H1 (cell line): Measurements from ENCODE around the gene NLGN4Y. TPM values are rescaled to one million over a fixed set of nuclear protein-coding genes. Genes with fewer than 3 reads are reported as not detected.

Experiments
- CTCF ChIA-PET: fragments of 300-600 bp; sonication (Branson Sonifier 250); formaldehyde crosslinking; loops from one replicate; lab custom pipeline; 2021; ENCODE audit not compliant: partially characterized antibody; lab: Charles Lee
- POLR2A ChIA-PET: fragments of 300-600 bp; sonication (Branson Sonifier 250); formaldehyde crosslinking; loops from one replicate; lab custom pipeline; 2021; ENCODE audit warnings: inconsistent platforms; ENCODE audit not compliant: partially characterized antibody; lab: Charles Lee
- DNase-seq, 2 experiments: peaks; one replicate each; pipeline versions ENCODE4 v3.0.0 to v3.0.0-alpha.2; 2010 to 2022; ENCODE audit warnings: low spot score in 2 of 2, low read depth in 1 of 2, mixed read lengths in 1 of 2
- FAIRE-seq: peaks from 2 replicates; lab custom pipeline; 2011; peaks lifted over from hg19 to GRCh38; lab: Jason Lieb, UNC
- H2AFZ ChIP-seq: 2 replicates; pipeline ENCODE4 v1.8.1; 2012; ENCODE audit warnings: low read length, inconsistent platforms
- H2AK5ac ChIP-seq: 2 replicates; pipeline ENCODE4 v1.6.1; 2013; ENCODE audit warnings: low read depth, low read length
- H2BK120ac ChIP-seq: replicated peaks from 2 replicates; pipeline ENCODE3; 2013; ENCODE audit warnings: low read depth, low read length, inconsistent platforms
- H2BK12ac ChIP-seq: 2 replicates; pipeline ENCODE4 v1.6.1; 2013; ENCODE audit warnings: low read depth, low read length
- H2BK15ac ChIP-seq: 2 replicates; pipeline ENCODE4 v1.6.1; 2013; ENCODE audit warnings: low read length
- H2BK20ac ChIP-seq: 2 replicates; pipeline ENCODE4 v1.6.1; 2013; ENCODE audit warnings: low read length
- H2BK5ac ChIP-seq: 2 replicates; pipeline ENCODE4 v1.6.1; 2013; ENCODE audit warnings: low read depth, low read length
- H3K14ac ChIP-seq: 2 replicates; pipeline ENCODE4 v1.6.1; 2013; ENCODE audit warnings: inconsistent platforms; ENCODE audit not compliant: insufficient read length
- H3K18ac ChIP-seq: 2 replicates; pipeline ENCODE4 v1.6.1; 2013; ENCODE audit warnings: low read length; ENCODE audit errors: extremely low read depth
- H3K23ac ChIP-seq: 2 replicates; pipeline ENCODE4 v1.6.1; 2013; ENCODE audit warnings: inconsistent platforms; ENCODE audit not compliant: insufficient read length
- H3K23me2 ChIP-seq: 2 replicates; pipeline ENCODE4 v1.6.1; 2013; ENCODE audit warnings: low read depth, low read length
- H3K27ac ChIP-seq: 2 replicates; pipeline ENCODE4 v1.6.1; 2011; ENCODE audit warnings: low read depth, low read length, inconsistent platforms
- H3K27me3 ChIP-seq, 4 experiments: replicated peaks in 1 of 4; 1 replicate in 1 of 4; 2 replicates in 3 of 4; pipeline versions ENCODE4 v1.6.1 to v1.8.1; 2011 to 2013; ENCODE audit warnings: low read length in 3 of 4, mild to moderate bottlenecking in 3 of 4, inconsistent platforms in 2 of 4, mixed read lengths in 2 of 4, moderate library complexity in 1 of 4; ENCODE audit not compliant: control insufficient read depth in 3 of 4, insufficient read depth in 3 of 4; ENCODE audit errors: extremely low read depth in 1 of 4
- H3K36me3 ChIP-seq, 4 experiments: 2 replicates each; pipeline versions ENCODE4 v1.6.1 to v1.8.1; 2011 to 2013; ENCODE audit warnings: mild to moderate bottlenecking in 4 of 4, low read length in 3 of 4, moderate library complexity in 2 of 4, control low read depth in 1 of 4, inconsistent platforms in 1 of 4; ENCODE audit not compliant: insufficient read depth in 4 of 4, control insufficient read depth in 2 of 4
- H3K4ac ChIP-seq: replicated peaks from 2 replicates; pipeline ENCODE3; 2013; ENCODE audit warnings: low read length, low read depth, mixed read lengths, inconsistent platforms; ENCODE audit not compliant: insufficient read length
- H3K4me1 ChIP-seq, 4 experiments: replicated peaks in 1 of 4; 1 replicate in 1 of 4; 2 replicates in 3 of 4; pipeline versions ENCODE4 v1.6.1 to v1.8.1; 2011 to 2013; ENCODE audit warnings: low read length in 3 of 4, inconsistent platforms in 2 of 4, mixed read lengths in 1 of 4; ENCODE audit not compliant: insufficient read depth in 4 of 4, control insufficient read depth in 3 of 4
- H3K4me2 ChIP-seq, 2 experiments: 2 replicates each; pipeline versions ENCODE4 v1.6.1 to v1.8.1; 2011 to 2013; ENCODE audit warnings: low read depth in 2 of 2, low read length in 2 of 2, control low read depth in 1 of 2, inconsistent platforms in 1 of 2, mild to moderate bottlenecking in 1 of 2; ENCODE audit not compliant: insufficient read depth in 1 of 2
- H3K4me3 ChIP-seq, 4 experiments: fragments of 200-600, 300-600 bp in 1 of 4; sonication (generic), shearing (Covaris generic), sonication (Bioruptor Twin) in 1 of 4; 2 replicates each; pipeline versions ENCODE4 v1.5.1 to v1.8.1; 2011 to 2016; ENCODE audit warnings: low read length in 4 of 4, low read depth in 3 of 4, control low read depth in 2 of 4, inconsistent platforms in 2 of 4, mild to moderate bottlenecking in 2 of 4, mixed read lengths in 1 of 4, moderate library complexity in 1 of 4; ENCODE audit not compliant: insufficient read depth in 2 of 4; ENCODE audit errors: extremely low read depth in 1 of 4
- H3K56ac ChIP-seq: replicated peaks from 2 replicates; pipeline ENCODE3; 2013; ENCODE audit warnings: low read depth, mild to moderate bottlenecking, mixed read lengths, low read length, inconsistent platforms; ENCODE audit not compliant: insufficient read length
- H3K79me1 ChIP-seq: 2 replicates; pipeline ENCODE4 v1.6.1; 2013; ENCODE audit warnings: low read depth, low read length, control low read depth
- H3K79me2 ChIP-seq, 2 experiments: 2 replicates each; pipeline versions ENCODE4 v1.6.1 to v1.8.1; 2012 to 2013; ENCODE audit warnings: low read length in 2 of 2, mild to moderate bottlenecking in 2 of 2, inconsistent platforms in 1 of 2; ENCODE audit not compliant: insufficient read depth in 2 of 2, control insufficient read depth in 1 of 2
- H3K9ac ChIP-seq, 4 experiments: replicated peaks in 1 of 4; 1 replicate in 1 of 4; 2 replicates in 3 of 4; pipeline versions ENCODE4 v1.6.1 to v1.8.1; 2011 to 2013; ENCODE audit warnings: low read depth in 3 of 4, low read length in 3 of 4, control low read depth in 2 of 4, mild to moderate bottlenecking in 2 of 4, moderate library complexity in 2 of 4, inconsistent platforms in 1 of 4; ENCODE audit errors: extremely low read depth in 1 of 4
- H3K9me3 ChIP-seq, 2 experiments: 2 replicates each; pipeline versions ENCODE4 v1.6.1 to v1.8.1; 2012 to 2013; ENCODE audit warnings: mild to moderate bottlenecking in 2 of 2, moderate library complexity in 2 of 2, control low read depth in 1 of 2, inconsistent platforms in 1 of 2, low read depth in 1 of 2, low read length in 1 of 2, mixed read lengths in 1 of 2; ENCODE audit not compliant: insufficient read depth in 2 of 2
- H4K20me1 ChIP-seq, 2 experiments: replicated peaks in 1 of 2; 2 replicates each; pipeline versions ENCODE3 to v1.8.1; 2011 to 2013; ENCODE audit warnings: inconsistent platforms in 2 of 2, low read length in 2 of 2, mild to moderate bottlenecking in 1 of 2; ENCODE audit not compliant: insufficient read depth in 2 of 2, control insufficient read depth in 1 of 2
- H4K5ac ChIP-seq: 2 replicates; pipeline ENCODE4 v1.6.1; 2013; ENCODE audit warnings: low read length, low read depth, mixed read lengths, inconsistent platforms; ENCODE audit not compliant: insufficient read length
- H4K8ac ChIP-seq: 2 replicates; pipeline ENCODE4 v1.8.0; 2013; ENCODE audit warnings: mild to moderate bottlenecking, moderate library complexity, low read length, inconsistent platforms; ENCODE audit not compliant: insufficient read depth; ENCODE audit errors: extremely low read depth
- H4K91ac ChIP-seq: replicated peaks from 2 replicates; pipeline ENCODE3; 2013; ENCODE audit warnings: low read length, mixed read lengths, inconsistent platforms; ENCODE audit not compliant: insufficient read length
- CREB1 ChIP-seq: IDR thresholded peaks from 2 replicates; pipeline ENCODE4 v1.6.1; 2012; ENCODE audit warnings: inconsistent platforms
- MAX ChIP-seq: IDR thresholded peaks from 2 replicates; pipeline ENCODE4 v1.6.1; 2012; ENCODE audit warnings: inconsistent platforms
- WGBS, 2 experiments: shearing (Covaris generic) in 1 of 2; methylation state at CpG; one replicate each; pipeline versions ENCODE4 v1.1.6 to v1.1.7; 2013 to 2015; ENCODE audit warnings: low lambda C conversion rate in 2 of 2, mixed read lengths in 2 of 2, inconsistent platforms in 1 of 2, low coverage in 1 of 2, missing lambda C conversion rate in 1 of 2; ENCODE audit not compliant: insufficient replicate concordance in 2 of 2, insufficient coverage in 1 of 2, insufficient read length in 1 of 2; ENCODE audit errors: extremely low coverage in 1 of 2, missing lambda C conversion rate in 1 of 2; 5-methylcytosine and 5-hydroxymethylcytosine counted together
- polyA plus RNA-seq, 7 experiments: library from polyadenylated mRNA; depleted of rRNA in 3 of 7; stranded (reverse) in 5 of 7; unstranded in 2 of 7; fragments of >200 nt in 5 of 7; fragments of 200-250 nt in 2 of 7; gene quantifications; 1 replicate in 5 of 7; 2 replicates in 1 of 7; 4 replicates in 1 of 7; pipeline versions ENCODE4 v1.2.1 to v1.2.3, GENCODE V29; 2011 to 2013; ENCODE audit warnings: missing spikeins in 2 of 7, mixed read lengths in 2 of 7
- total RNA-seq: library from RNA; stranded (reverse); fragmentation: NEBNext Ultra II Directional; extraction: Animal tissue kit (Norgen Biotek cat#: 25700); gene quantifications from 2 replicates; pipeline ENCODE4 v1.2.1, GENCODE V29; 2021

NLGN4Y gene
- total and polyA plus RNA-seq, 2 of the 8 experiments (the other 6 are each of a cell fraction or from before 2014, with no cell fraction given), result 35.7 to 51.3 TPM

GRCh38 chrY:14581294-14581693 is 57.0 kb downstream of the NLGN4Y start:
- Histone ChIP-seq H4K5ac (no peak overlapping the region), H2BK5ac (no peak overlapping the region), H2AFZ (no peak overlapping the region), H3K23ac (no peak overlapping the region), H3K23me2 (no peaks in the 10 kb centered on the region), H3K27me3 (no peaks in the 10 kb centered on the region), H3K79me2 (peaks cover 0 to 93% of the 10 kb centered on the region in 2 experiments; a peak in 2 of 4 replicates), H3K14ac (no peak overlapping the region), H2BK20ac (no peak overlapping the region), H3K56ac (no peak overlapping the region), H2BK12ac (no peak overlapping the region), H3K9me3 (no peaks in the 10 kb centered on the region), H2BK15ac (no peak overlapping the region), H4K91ac (no peak overlapping the region), H3K4me1 (peaks cover 0 to 3% (median 0%) of the 10 kb centered on the region in 4 experiments; a peak in 1 of 7 replicates), H3K27ac (no peak overlapping the region), H3K79me1 (no peaks in the 10 kb centered on the region; the same call in 1 of the 2 replicates), H4K8ac (no peak overlapping the region), H3K4me3 (no peak overlapping the region), H2AK5ac (no peak overlapping the region), H3K18ac (no peak overlapping the region), H3K9ac (no peak overlapping the region), H2BK120ac (no peak overlapping the region), H3K4me2 (peak overlapping the region in 1 of 2 experiments; percentile 21; a peak in 1 of 4 replicates), H4K20me1 (peaks cover 0 to 1% of the 10 kb centered on the region in 2 experiments), H3K36me3 (no peaks in the 10 kb centered on the region; a peak in 1 of 8 replicates), H3K4ac (no peak overlapping the region)
- 100% methylated on average over 1 of the region's 3 CpGs; no CpG with 5 or more reads in 1 of the 2 experiments for WGBS, 2 experiments
- POLR2A ChIA-PET, result no interaction called here
- peak; percentile 71 for FAIRE-seq
- CTCF ChIA-PET, result no interaction called here
- no peak for DNase-seq
- TF ChIP-seq CREB1, result no peak
- TF ChIP-seq MAX, result no peak
